Measurements from ENCODE around the gene UNC5C.
"Not testable (repeated sequence)": the region's sequence is repeated elsewhere in the genome, so short reads cannot be mapped to it uniquely, and the experiment has no call there.

The UNC5C gene

GRCh38 chr4:95162867-95163266 is 385.9 kb downstream of the UNC5C start:
- ATAC-seq (replicated peaks; ENCODE audit: extremely low read depth, poor library complexity, severe bottlenecking) = no peak
- peaks cover 10% of the 10 kb centered on the region for H3K27me3 Mint-ChIP-seq
- H3K9me3 Mint-ChIP-seq = no peaks in the 10 kb centered on the region
- H3K4me1 Mint-ChIP-seq = no peaks in the 10 kb centered on the region
- DNase-seq (ENCODE audit: low spot score in 2 of 2) = no peak
- H3K27ac Mint-ChIP-seq (ENCODE audit: low read depth) = no peak overlapping the region
- no peaks in the 10 kb centered on the region for H3K36me3 Mint-ChIP-seq (ENCODE audit: insufficient read depth)
- H3K4me3 Mint-ChIP-seq = no peak overlapping the region

GRCh38 chr4:95161781-95162469 is 386.8 kb downstream of the UNC5C start:
- Mint-ChIP-seq H3K36me3 (ENCODE audit: insufficient read depth) (no peaks in the 10 kb centered on the region), H3K27me3 (peaks cover 10% of the 10 kb centered on the region), H3K27ac (ENCODE audit: low read depth) (no peak overlapping the region), H3K4me3 (no peak overlapping the region), H3K4me1 (no peaks in the 10 kb centered on the region), H3K9me3 (no peaks in the 10 kb centered on the region)
- no peak for DNase-seq (ENCODE audit: low spot score in 2 of 2)
- ATAC-seq (replicated peaks; ENCODE audit: extremely low read depth, poor library complexity, severe bottlenecking) = no peak

- peaks cover 10% of the 10 kb centered on the region for H3K27me3 Mint-ChIP-seq
- ATAC-seq (replicated peaks; ENCODE audit: extremely low read depth, poor library complexity, severe bottlenecking) (no peak), DNase-seq (ENCODE audit: low spot score in 2 of 2) (no peak)
- H3K27ac Mint-ChIP-seq (ENCODE audit: low read depth) = peak overlapping the region; percentile 16
- no peak overlapping the region for H3K4me3 Mint-ChIP-seq
- no peaks in the 10 kb centered on the region for H3K36me3 Mint-ChIP-seq (ENCODE audit: insufficient read depth)
- H3K9me3 Mint-ChIP-seq = no peaks in the 10 kb centered on the region
- peaks cover 15% of the 10 kb centered on the region for H3K4me1 Mint-ChIP-seq
These were observed 389.4 kb downstream of the UNC5C start for GRCh38 chr4:95159384-95159783.

- peaks cover 15% of the 10 kb centered on the region for H3K4me1 Mint-ChIP-seq
- no peak overlapping the region for H3K27ac Mint-ChIP-seq (ENCODE audit: low read depth)
- H3K36me3 Mint-ChIP-seq (ENCODE audit: insufficient read depth) = no peaks in the 10 kb centered on the region
- H3K4me3 Mint-ChIP-seq = no peak overlapping the region
- H3K27me3 Mint-ChIP-seq = peaks cover 10% of the 10 kb centered on the region
- ATAC-seq (replicated peaks; ENCODE audit: extremely low read depth, poor library complexity, severe bottlenecking) = no peak
- H3K9me3 Mint-ChIP-seq = no peaks in the 10 kb centered on the region
- no peak for DNase-seq (ENCODE audit: low spot score in 2 of 2)
These were observed 390.1 kb downstream of the UNC5C start for GRCh38 chr4:95158626-95159025.

DNA sequence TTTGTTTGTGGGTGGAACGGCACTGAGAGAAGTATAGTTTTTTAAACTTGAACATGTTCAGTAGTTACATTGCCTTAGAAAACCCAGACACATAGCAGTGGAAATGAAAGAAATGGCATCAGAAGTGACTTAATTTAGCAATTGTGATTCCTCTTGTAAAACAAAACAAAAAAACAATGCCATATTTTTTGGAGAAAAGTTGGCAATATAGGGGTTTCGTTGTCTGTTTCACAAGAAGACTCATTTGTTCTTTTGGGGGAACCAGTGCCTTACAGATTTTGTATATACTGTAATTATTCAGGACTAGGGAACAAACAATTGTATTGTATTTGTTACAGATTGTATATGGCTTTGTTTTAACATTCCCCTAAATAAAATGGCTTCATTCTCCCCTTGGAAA is 390.7 kb downstream of the UNC5C start:
- H3K27me3 Mint-ChIP-seq = peaks cover 10% of the 10 kb centered on the region
- no peak for DNase-seq (ENCODE audit: low spot score in 2 of 2)
- H3K4me3 Mint-ChIP-seq = no peak overlapping the region
- peaks cover 15% of the 10 kb centered on the region for H3K4me1 Mint-ChIP-seq
- ATAC-seq (replicated peaks; ENCODE audit: extremely low read depth, poor library complexity, severe bottlenecking) = no peak
- no peaks in the 10 kb centered on the region for H3K9me3 Mint-ChIP-seq
- no peaks in the 10 kb centered on the region for H3K36me3 Mint-ChIP-seq (ENCODE audit: insufficient read depth)
- H3K27ac Mint-ChIP-seq (ENCODE audit: low read depth) = no peak overlapping the region

DNA sequence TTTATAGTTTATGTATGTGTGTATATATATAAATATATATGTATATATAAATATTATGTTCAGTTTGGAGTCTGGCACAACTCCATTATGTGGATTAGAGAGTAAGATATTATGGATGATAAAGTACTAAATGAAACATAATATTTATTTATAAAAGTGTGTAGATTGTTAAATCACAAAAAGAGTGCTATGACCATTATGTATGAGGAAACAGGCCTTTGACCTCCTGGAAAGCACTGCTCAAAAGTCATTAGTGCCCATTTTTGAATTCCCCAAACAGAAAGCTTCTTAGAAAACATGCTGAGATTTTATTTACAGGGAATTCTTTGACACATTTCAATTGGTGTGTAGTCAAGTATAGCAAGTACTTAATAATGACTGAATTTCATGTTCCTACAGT is 391.2 kb downstream of the UNC5C start:
- ATAC-seq (replicated peaks; ENCODE audit: extremely low read depth, poor library complexity, severe bottlenecking) (no peak), DNase-seq (ENCODE audit: low spot score in 2 of 2) (no peak)
- Mint-ChIP-seq H3K27me3 (peaks cover 10% of the 10 kb centered on the region), H3K36me3 (ENCODE audit: insufficient read depth) (no peaks in the 10 kb centered on the region), H3K4me3 (no peak overlapping the region), H3K27ac (ENCODE audit: low read depth) (no peak overlapping the region), H3K4me1 (peaks cover 15% of the 10 kb centered on the region), H3K9me3 (no peaks in the 10 kb centered on the region)

DNA sequence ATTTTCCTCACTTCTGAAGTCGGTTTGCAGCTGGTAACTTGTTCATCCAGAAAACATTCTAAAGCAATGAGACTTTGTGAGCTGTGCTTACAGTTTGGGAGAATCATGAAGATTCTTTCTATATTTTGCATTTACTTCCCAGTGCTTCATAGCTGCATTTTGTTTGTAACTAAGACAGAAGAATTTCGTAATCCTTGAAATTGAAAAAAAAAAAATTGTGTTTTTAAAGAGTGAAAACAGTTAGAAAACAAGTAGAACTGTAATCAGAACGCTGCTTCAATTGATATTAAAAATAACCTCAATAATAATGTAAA is 392.4 kb downstream of the UNC5C start:
- H3K27me3 Mint-ChIP-seq = peaks cover 10% of the 10 kb centered on the region
- ATAC-seq (replicated peaks; ENCODE audit: extremely low read depth, poor library complexity, severe bottlenecking) = no peak
- H3K36me3 Mint-ChIP-seq (ENCODE audit: insufficient read depth) = no peaks in the 10 kb centered on the region
- no peak for DNase-seq (ENCODE audit: low spot score in 2 of 2)
- H3K27ac Mint-ChIP-seq (ENCODE audit: low read depth) = peak overlapping the region; percentile 14
- H3K4me3 Mint-ChIP-seq = no peak overlapping the region
- peaks cover 15% of the 10 kb centered on the region for H3K4me1 Mint-ChIP-seq
- H3K9me3 Mint-ChIP-seq = no peaks in the 10 kb centered on the region

- H3K36me3 Mint-ChIP-seq (ENCODE audit: insufficient read depth) = no peaks in the 10 kb centered on the region
- DNase-seq (ENCODE audit: low spot score in 2 of 2) = no peak
- peaks cover 15% of the 10 kb centered on the region for H3K4me1 Mint-ChIP-seq
- peak overlapping the region; percentile 14 for H3K27ac Mint-ChIP-seq (ENCODE audit: low read depth)
- H3K4me3 Mint-ChIP-seq = no peak overlapping the region
- H3K27me3 Mint-ChIP-seq = peaks cover 10% of the 10 kb centered on the region
- no peaks in the 10 kb centered on the region for H3K9me3 Mint-ChIP-seq
- ATAC-seq (replicated peaks; ENCODE audit: extremely low read depth, poor library complexity, severe bottlenecking) = peak; percentile 46
These were observed 392.9 kb downstream of the UNC5C start for GRCh38 chr4:95155759-95156451.

GRCh38 chr4:95153182-95153581 is 395.6 kb downstream of the UNC5C start:
- no peak overlapping the region for H3K27ac Mint-ChIP-seq (ENCODE audit: low read depth)
- ATAC-seq (replicated peaks; ENCODE audit: extremely low read depth, poor library complexity, severe bottlenecking) = no peak
- H3K4me1 Mint-ChIP-seq = peaks cover 15% of the 10 kb centered on the region
- H3K9me3 Mint-ChIP-seq = no peaks in the 10 kb centered on the region
- H3K27me3 Mint-ChIP-seq = no peaks in the 10 kb centered on the region
- no peaks in the 10 kb centered on the region for H3K36me3 Mint-ChIP-seq (ENCODE audit: insufficient read depth)
- no peak for DNase-seq (ENCODE audit: low spot score in 2 of 2)
- no peak overlapping the region for H3K4me3 Mint-ChIP-seq

DNA sequence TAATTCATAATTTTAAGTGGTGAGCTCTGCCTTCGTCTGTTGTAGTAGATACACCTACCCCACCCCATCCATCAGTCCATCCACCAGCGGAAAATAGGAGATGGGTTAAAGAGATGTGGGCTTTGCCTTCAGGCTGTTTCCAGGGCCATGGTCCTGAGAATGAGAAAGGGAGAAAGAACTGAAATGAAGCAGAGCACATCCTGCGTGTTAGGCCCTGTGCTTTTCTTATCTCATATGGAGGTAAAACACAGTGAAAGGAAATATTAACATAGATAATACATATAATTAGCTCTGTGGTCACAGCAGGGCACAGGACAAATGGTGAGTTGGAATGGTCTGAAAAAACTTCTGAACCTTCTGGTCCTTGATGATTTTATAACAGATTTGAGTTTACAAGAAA is 397.5 kb downstream of the UNC5C start:
- Mint-ChIP-seq H3K27ac (ENCODE audit: low read depth) (no peak overlapping the region), H3K9me3 (no peaks in the 10 kb centered on the region)
- DNase-seq (ENCODE audit: low spot score in 2 of 2) = no peak

DNA sequence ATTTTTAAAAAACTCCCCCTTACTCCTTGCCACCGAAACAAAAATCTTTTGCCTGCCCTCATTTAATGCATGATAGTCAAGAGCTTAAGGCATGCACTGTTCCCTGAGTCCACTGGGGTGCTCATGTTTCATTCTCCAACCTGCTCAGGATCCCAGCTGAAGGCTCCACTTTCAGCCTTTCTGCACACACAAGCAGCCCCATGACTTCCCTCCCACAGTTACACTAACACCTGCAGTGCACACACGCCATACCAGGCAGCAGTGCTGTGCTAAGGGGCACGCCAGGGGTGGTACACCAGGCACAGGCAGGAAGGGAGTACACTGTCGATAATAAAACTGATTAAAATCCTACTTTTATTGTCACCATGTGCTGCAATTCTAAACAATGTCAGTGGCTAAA is 405.8 kb downstream of the UNC5C start:
- Mint-ChIP-seq H3K9me3 (peaks cover 14% of the 10 kb centered on the region), H3K4me1 (no peaks in the 10 kb centered on the region), H3K36me3 (ENCODE audit: insufficient read depth) (peaks cover 2% of the 10 kb centered on the region), H3K27me3 (peaks cover 41% of the 10 kb centered on the region), H3K4me3 (no peak overlapping the region), H3K27ac (ENCODE audit: low read depth) (no peak overlapping the region)
- no peak for DNase-seq (ENCODE audit: low spot score in 2 of 2)
- no peak for ATAC-seq (replicated peaks; ENCODE audit: extremely low read depth, poor library complexity, severe bottlenecking)

More for the DNA sequence above, 397.5 kb downstream of the UNC5C start:
- no peak overlapping the region for H3K4me3 Mint-ChIP-seq
- peaks cover 13% of the 10 kb centered on the region for H3K4me1 Mint-ChIP-seq
- no peak for ATAC-seq (replicated peaks; ENCODE audit: extremely low read depth, poor library complexity, severe bottlenecking)
- H3K36me3 Mint-ChIP-seq (ENCODE audit: insufficient read depth) = no peaks in the 10 kb centered on the region
- H3K27me3 Mint-ChIP-seq = no peaks in the 10 kb centered on the region

DNA sequence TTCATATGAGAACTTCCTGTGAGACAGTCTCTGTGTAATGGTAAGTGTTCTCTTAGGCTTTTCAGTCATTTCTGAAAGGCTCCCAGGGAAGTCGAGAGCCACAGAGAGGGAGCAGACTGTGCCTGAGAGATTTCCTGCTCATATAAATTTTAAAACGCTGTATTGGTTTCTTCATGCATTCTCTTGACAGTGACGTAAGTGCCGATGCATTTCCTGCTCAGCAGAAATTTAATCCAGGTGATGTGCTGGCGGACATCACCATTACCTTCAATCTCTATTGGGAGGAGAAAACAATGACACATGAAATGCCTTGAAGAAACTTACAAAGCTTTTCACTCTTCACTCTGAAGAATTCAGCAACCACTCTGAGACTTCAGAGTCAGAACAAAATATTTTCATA is 407.4 kb downstream of the UNC5C start:
- ATAC-seq (replicated peaks; ENCODE audit: extremely low read depth, poor library complexity, severe bottlenecking) (no peak), DNase-seq (ENCODE audit: low spot score in 2 of 2) (no peak)
- peaks cover 19% of the 10 kb centered on the region for H3K9me3 Mint-ChIP-seq
- H3K36me3 Mint-ChIP-seq (ENCODE audit: insufficient read depth) = peaks cover 2% of the 10 kb centered on the region
- H3K4me1 Mint-ChIP-seq = no peaks in the 10 kb centered on the region
- H3K27me3 Mint-ChIP-seq = peaks cover 51% of the 10 kb centered on the region
- H3K4me3 Mint-ChIP-seq = no peak overlapping the region
- H3K27ac Mint-ChIP-seq (ENCODE audit: low read depth) = no peak overlapping the region

GRCh38 chr4:95139424-95139823 is 409.3 kb downstream of the UNC5C start:
- H3K27ac Mint-ChIP-seq (ENCODE audit: low read depth); ATAC-seq (replicated peaks; ENCODE audit: extremely low read depth, poor library complexity, severe bottlenecking); H3K36me3 Mint-ChIP-seq (ENCODE audit: insufficient read depth); DNase-seq (ENCODE audit: low spot score in 2 of 2); H3K4me1 Mint-ChIP-seq; H3K4me3 Mint-ChIP-seq: not testable (repeated sequence)
- peaks cover 19% of the 10 kb centered on the region for H3K9me3 Mint-ChIP-seq
- H3K27me3 Mint-ChIP-seq = peaks cover 35% of the 10 kb centered on the region
